GM18526 (cell line): ENCODE results near the gene MRPL50.

Source experiments
- POLR2A ChIP-seq: IDR thresholded peaks from 3 replicates; pipeline ENCODE4 v1.6.1; 2011; ENCODE audit not compliant: insufficient read length; ENCODE audit errors: extremely low read depth

MRPL50 gene

GRCh38 chr9:101427957-101428655 lies 29.7 kb upstream of the MRPL50 start:
- TF ChIP-seq POLR2A, result no peak

- no peak for TF ChIP-seq POLR2A
Measured at GRCh38 chr9:101427358-101427757, 28.9 kb upstream of the MRPL50 start.

- no peak for TF ChIP-seq POLR2A
Measured at GRCh38 chr9:101421653-101422065, 23.2 kb upstream of the MRPL50 start.

GRCh38 chr9:101419863-101420262 lies 21.4 kb upstream of the MRPL50 start:
- no peak for TF ChIP-seq POLR2A

GRCh38 chr9:101418518-101419430 lies 20.4 kb upstream of the MRPL50 start:
- TF ChIP-seq POLR2A, result no peak

- TF ChIP-seq POLR2A, result no peak
Measured at GRCh38 chr9:101417977-101418376, 19.6 kb upstream of the MRPL50 start.

GRCh38 chr9:101417389-101417788 lies 19.0 kb upstream of the MRPL50 start:
- TF ChIP-seq POLR2A, result no peak

- TF ChIP-seq POLR2A, result no peak
Measured at GRCh38 chr9:101415578-101415977, 17.2 kb upstream of the MRPL50 start.

- no peak for TF ChIP-seq POLR2A
Measured at GRCh38 chr9:101414839-101415238, 16.4 kb upstream of the MRPL50 start.

GRCh38 chr9:101409079-101409477 lies 10.7 kb upstream of the MRPL50 start:
- no peak for TF ChIP-seq POLR2A

GRCh38 chr9:101408374-101409078 lies 10.1 kb upstream of the MRPL50 start:
- no peak for TF ChIP-seq POLR2A

- no peak for TF ChIP-seq POLR2A
Measured at GRCh38 chr9:101403516-101404285, 5.3 kb upstream of the MRPL50 start.

GRCh38 chr9:101400120-101400519 lies 1.7 kb upstream of the MRPL50 start:
- no peak for TF ChIP-seq POLR2A

GRCh38 chr9:101399643-101399970 lies 1.2 kb upstream of the MRPL50 start:
- TF ChIP-seq POLR2A, result no peak

GRCh38 chr9:101398930-101399642 lies 668 bp upstream of the MRPL50 start:
- TF ChIP-seq POLR2A, result no peak

- no peak for TF ChIP-seq POLR2A
Measured at GRCh38 chr9:101397746-101398067, 711 bp downstream of the MRPL50 start.
